Common myeloid progenitor, CD34-positive (primary cell): ENCODE measurements around the gene NTM.

Experiments
- CTCF ChIA-PET: fragments of 350-600 bp; sonication (Branson Sonifier 250); formaldehyde crosslinking; loops from one replicate; lab custom pipeline; 2021; ENCODE audit warnings: antibody characterized with exemption; lab: Charles Lee
- POLR2A ChIA-PET: fragments of 350-600 bp; sonication (Branson Sonifier 250); formaldehyde crosslinking; loops from one replicate; lab custom pipeline; 2021; ENCODE audit warnings: antibody characterized with exemption; lab: Charles Lee
- DNase-seq, 3 donors: peaks; one replicate each; pipeline versions ENCODE4 v3.0.0 to v3.0.0-alpha.2; 2013
- H3K27ac ChIP-seq, 2 experiments: 1 replicate in 1 of 2; 2 replicates in 1 of 2; pipeline ENCODE4 v1.7.0; 2013; ENCODE audit warnings: inconsistent platforms in 2 of 2, low read length in 2 of 2, mild to moderate bottlenecking in 2 of 2, low read depth in 1 of 2, moderate library complexity in 1 of 2; ENCODE audit not compliant: severe bottlenecking in 2 of 2, insufficient read depth in 1 of 2, poor library complexity in 1 of 2
- H3K27me3 ChIP-seq, 5 experiments: replicated peaks in 2 of 5; 1 replicate in 3 of 5; 2 replicates in 2 of 5; pipeline versions ENCODE4 v1.6.1 to v1.7.0; 2013; ENCODE audit warnings: low read length in 4 of 5, mild to moderate bottlenecking in 2 of 5, moderate library complexity in 2 of 5, inconsistent platforms in 1 of 5; ENCODE audit not compliant: insufficient read depth in 5 of 5, control insufficient read depth in 4 of 5
- H3K36me3 ChIP-seq, 4 experiments: 1 replicate in 2 of 4; 2 replicates in 2 of 4; pipeline versions ENCODE4 v1.6.1 to v1.7.0; 2013; ENCODE audit warnings: low read length in 3 of 4, control low read depth in 1 of 4, mild to moderate bottlenecking in 1 of 4; ENCODE audit not compliant: control insufficient read depth in 4 of 4, insufficient read depth in 4 of 4
- H3K4me1 ChIP-seq, 4 experiments: 1 replicate in 3 of 4; 2 replicates in 1 of 4; pipeline versions ENCODE4 v1.6.1 to v1.7.1; 2013; ENCODE audit warnings: low read length in 3 of 4, mild to moderate bottlenecking in 3 of 4, control low read depth in 1 of 4, inconsistent platforms in 1 of 4, moderate library complexity in 1 of 4; ENCODE audit not compliant: control insufficient read depth in 4 of 4, insufficient read depth in 4 of 4; ENCODE audit errors: control extremely low read depth in 1 of 4
- H3K4me3 ChIP-seq, 7 experiments: 1 replicate in 4 of 7; 2 replicates in 3 of 7; pipeline versions ENCODE4 v1.5.1 to v1.7.0; 2013; ENCODE audit warnings: mild to moderate bottlenecking in 7 of 7, low read length in 6 of 7, moderate library complexity in 6 of 7, inconsistent platforms in 2 of 7, low read depth in 2 of 7, control low read depth in 1 of 7; ENCODE audit not compliant: insufficient read depth in 4 of 7, control insufficient read depth in 1 of 7; ENCODE audit errors: extremely low read depth in 1 of 7
- H3K9me3 ChIP-seq, 5 experiments: 1 replicate in 4 of 5; 2 replicates in 1 of 5; pipeline versions ENCODE4 v1.6.1 to v1.7.1; 2013; ENCODE audit warnings: low read length in 4 of 5, mild to moderate bottlenecking in 2 of 5, inconsistent platforms in 1 of 5, low read depth in 1 of 5, moderate library complexity in 1 of 5; ENCODE audit not compliant: control insufficient read depth in 4 of 5, insufficient read depth in 2 of 5; ENCODE audit errors: control extremely low read depth in 1 of 5
- WGBS: methylation state at CpG from one replicate; pipeline ENCODE4 v1.1.5; 2013; ENCODE audit not compliant: insufficient coverage; 5-methylcytosine and 5-hydroxymethylcytosine counted together

The NTM gene

DNA sequence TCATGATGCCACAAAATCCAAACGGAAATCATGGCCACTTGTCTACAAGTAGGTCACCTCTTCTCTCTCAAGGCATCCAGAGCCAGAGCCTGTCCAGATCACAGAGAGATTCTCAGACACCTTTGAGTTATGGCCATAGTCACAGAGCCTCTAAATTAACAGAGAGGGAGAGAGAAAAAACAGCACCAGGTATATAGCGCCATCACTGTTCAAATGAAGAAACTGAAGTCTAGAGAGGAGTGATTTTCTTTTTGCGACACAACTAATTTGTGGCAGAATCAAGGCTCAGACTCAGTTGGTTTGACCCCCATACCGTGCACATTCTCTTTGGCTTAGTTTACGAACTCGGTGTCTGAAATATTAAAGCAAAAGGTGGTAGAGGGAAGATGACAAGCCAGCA, 512.9 kb downstream of the NTM start:
- no peak overlapping the region for H3K27ac ChIP-seq
- no peaks in the 10 kb centered on the region for H3K4me1 ChIP-seq
- no peak for DNase-seq
- H3K27me3 ChIP-seq = peaks cover 0 to 47% (median 13%) of the 10 kb centered on the region in 5 experiments
- ChIA-PET POLR2A (no interaction called here), CTCF (no interaction called here)
- no peaks in the 10 kb centered on the region for H3K36me3 ChIP-seq
- no peaks in the 10 kb centered on the region for H3K9me3 ChIP-seq
- 88% methylated on average over 6 of the region's 6 CpGs for WGBS
- no peak overlapping the region for H3K4me3 ChIP-seq

- ChIA-PET POLR2A (no interaction called here), CTCF (interaction anchor here (1.2 kb wide), 1 partner anchor 16 kb away, joined by 3 read pairs; no protein-coding TSS in a partner anchor)
- Histone ChIP-seq H3K4me3 (no peak overlapping the region), H3K27ac (no peak overlapping the region), H3K36me3 (no peaks in the 10 kb centered on the region), H3K9me3 (no peaks in the 10 kb centered on the region), H3K4me1 (no peaks in the 10 kb centered on the region), H3K27me3 (peaks cover 0 to 44% (median 13%) of the 10 kb centered on the region in 5 experiments)
- no peak for DNase-seq
- 70% methylated on average over 6 of the region's 8 CpGs for WGBS
These were observed 514.2 kb downstream of the NTM start for GRCh38 chr11:131884461-131885073.

GRCh38 chr11:131885431-131885830, 515.0 kb downstream of the NTM start:
- no peak for DNase-seq
- Histone ChIP-seq H3K36me3 (no peaks in the 10 kb centered on the region), H3K9me3 (no peaks in the 10 kb centered on the region), H3K4me3 (no peak overlapping the region), H3K27me3 (peaks cover 0 to 38% (median 10%) of the 10 kb centered on the region in 5 experiments), H3K4me1 (no peaks in the 10 kb centered on the region), H3K27ac (no peak overlapping the region)
- POLR2A ChIA-PET = no interaction called here
- WGBS = 84% methylated on average over 5 of the region's 7 CpGs
- CTCF ChIA-PET = interaction anchor here (1.2 kb wide), 1 partner anchor 17 kb away, joined by 3 read pairs; no protein-coding TSS in a partner anchor

- 89% methylated on average over 3 of the region's 3 CpGs for WGBS
These were observed 515.8 kb downstream of the NTM start for GRCh38 chr11:131886201-131886600.

DNA sequence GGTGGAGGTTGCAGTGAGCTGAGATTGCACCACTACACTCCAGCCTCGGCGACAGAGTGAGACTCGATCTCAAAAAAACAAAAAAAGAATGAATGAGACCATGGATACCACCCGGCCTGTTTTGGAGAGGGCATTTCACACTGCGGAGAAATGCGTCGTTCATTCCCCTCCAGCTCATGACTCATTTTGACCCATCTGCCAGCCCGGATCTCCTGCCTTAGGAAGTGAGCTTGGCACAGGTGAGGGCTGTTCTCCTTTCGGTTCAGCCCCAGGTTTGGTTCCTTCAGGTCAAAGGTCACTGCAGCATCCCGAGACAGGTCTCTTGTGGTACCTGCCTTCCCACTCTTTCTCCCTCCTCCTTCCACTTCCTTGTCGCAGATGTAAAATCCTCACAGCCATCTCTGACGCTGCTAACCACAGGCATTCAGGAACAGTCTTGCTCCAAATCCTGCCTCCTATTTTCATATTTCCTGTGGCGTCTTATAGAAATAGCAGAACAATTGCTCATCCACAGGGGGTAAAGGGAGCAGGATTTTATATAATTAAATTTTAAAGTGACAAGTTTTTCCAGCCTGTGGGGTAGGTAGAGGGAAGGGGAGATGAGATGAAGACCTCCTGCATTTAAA, 517.9 kb downstream of the NTM start:
- no peak for DNase-seq
- no peaks in the 10 kb centered on the region for H3K9me3 ChIP-seq
- no peak overlapping the region for H3K27ac ChIP-seq
- no peaks in the 10 kb centered on the region for H3K36me3 ChIP-seq
- H3K27me3 ChIP-seq = peaks cover 0 to 33% (median 13%) of the 10 kb centered on the region in 5 experiments
- POLR2A ChIA-PET = no interaction called here
- CTCF ChIA-PET = no interaction called here
- 83% methylated on average over 9 of the region's 13 CpGs for WGBS
- no peaks in the 10 kb centered on the region for H3K4me1 ChIP-seq
- H3K4me3 ChIP-seq = no peak overlapping the region

More at GRCh38 chr11:131886201-131886600, 515.8 kb downstream of the NTM start:
- CTCF ChIA-PET = no interaction called here
- no peaks in the 10 kb centered on the region for H3K4me1 ChIP-seq
- H3K36me3 ChIP-seq = no peaks in the 10 kb centered on the region
- no peak overlapping the region for H3K4me3 ChIP-seq
- no peaks in the 10 kb centered on the region for H3K9me3 ChIP-seq
- no peak overlapping the region for H3K27ac ChIP-seq
- H3K27me3 ChIP-seq = peaks cover 0 to 36% (median 10%) of the 10 kb centered on the region in 5 experiments
- no peak for DNase-seq
- POLR2A ChIA-PET = no interaction called here

GRCh38 chr11:131889146-131889577, 518.7 kb downstream of the NTM start:
- Histone ChIP-seq H3K27me3 (peaks cover 0 to 33% (median 12%) of the 10 kb centered on the region in 5 experiments), H3K4me3 (no peak overlapping the region), H3K4me1 (no peaks in the 10 kb centered on the region), H3K27ac (no peak overlapping the region), H3K36me3 (no peaks in the 10 kb centered on the region), H3K9me3 (no peaks in the 10 kb centered on the region)
- WGBS = 83% methylated on average over 1 of the region's 2 CpGs
- no peak for DNase-seq
- POLR2A ChIA-PET = no interaction called here
- CTCF ChIA-PET = no interaction called here
